ENCODE results near the gene CD7.

Gene CD7

GRCh38 chr17:82297280-82297713 is 20.1 kb downstream of the CD7 start:
- TF ChIP-seq CTCF (IDR thresholded peaks at IDR 0.05; ENCODE audit: low read depth, low read length): no peak
- H3K4me3 ChIP-seq (ENCODE audit: low read depth, low read length): peak overlapping the region; percentile 67
- DNase-seq: peak; percentile 65

GRCh38 chr17:82296511-82297279 is 20.7 kb downstream of the CD7 start:
- Histone ChIP-seq H3K27me3 (no peaks in the 10 kb centered on the region), H3K4me1 (peaks cover 11% of the 10 kb centered on the region), H3K4me3 (ENCODE audit: low read depth, low read length) (peak overlapping the region; percentile 67), H3K36me3 (no peaks in the 10 kb centered on the region), H3K9me3 (no peaks in the 10 kb centered on the region)
- no peak for DNase-seq
- TF ChIP-seq CTCF (IDR thresholded peaks at IDR 0.05; ENCODE audit: low read depth, low read length): no peak

More at GRCh38 chr17:82297280-82297713, 20.1 kb downstream of the CD7 start:
- no peaks in the 10 kb centered on the region for H3K27me3 ChIP-seq
- no peaks in the 10 kb centered on the region for H3K36me3 ChIP-seq
- peaks cover 11% of the 10 kb centered on the region for H3K4me1 ChIP-seq
- H3K9me3 ChIP-seq: no peaks in the 10 kb centered on the region

- H3K9me3 ChIP-seq: no peaks in the 10 kb centered on the region
- no peak for TF ChIP-seq CTCF (IDR thresholded peaks at IDR 0.05; ENCODE audit: low read depth, low read length)
- H3K4me3 ChIP-seq (ENCODE audit: low read depth, low read length): no peak overlapping the region
- no peak for DNase-seq
- H3K36me3 ChIP-seq: no peaks in the 10 kb centered on the region
- peaks cover 6% of the 10 kb centered on the region for H3K4me1 ChIP-seq
- no peaks in the 10 kb centered on the region for H3K27me3 ChIP-seq
Measured at GRCh38 chr17:82295472-82295814, 22.0 kb downstream of the CD7 start.

GRCh38 chr17:82294064-82294773 is 23.2 kb downstream of the CD7 start:
- no peaks in the 10 kb centered on the region for H3K27me3 ChIP-seq
- peak overlapping the region; percentile 21; the same call in 1 of the 2 replicates for H3K4me3 ChIP-seq (ENCODE audit: low read depth, low read length)
- DNase-seq: no peak
- peaks cover 6% of the 10 kb centered on the region for H3K4me1 ChIP-seq
- TF ChIP-seq CTCF (IDR thresholded peaks at IDR 0.05; ENCODE audit: low read depth, low read length): no peak
- H3K9me3 ChIP-seq: no peaks in the 10 kb centered on the region
- no peaks in the 10 kb centered on the region for H3K36me3 ChIP-seq

- peaks cover 6% of the 10 kb centered on the region for H3K4me1 ChIP-seq
- peak overlapping the region; percentile 76 for H3K4me3 ChIP-seq (ENCODE audit: low read depth, low read length)
- no peaks in the 10 kb centered on the region for H3K9me3 ChIP-seq
- no peaks in the 10 kb centered on the region for H3K36me3 ChIP-seq
- peak; percentile 98 for DNase-seq
- no peak for TF ChIP-seq CTCF (IDR thresholded peaks at IDR 0.05; ENCODE audit: low read depth, low read length)
- H3K27me3 ChIP-seq: no peaks in the 10 kb centered on the region
Measured at GRCh38 chr17:82292251-82293154, 24.9 kb downstream of the CD7 start.
